Stimulated activated CD4-positive, alpha-beta T cell treated with anti-CD3 and anti-CD28 coated beads, Interleukin-12 subunit alpha, Interleukin-12 subunit beta, amount 100 ng/mL, for 48 hours (primary cell): ENCODE results near the gene ANK2.
"Not testable (repeated sequence)": the region's sequence is repeated elsewhere in the genome, so short reads cannot be mapped to it uniquely, and the experiment has no call there.

ENCODE experiments used
- DNase-seq, 3 donors: peaks; one replicate each; pipeline ENCODE4 v3.0.0-alpha.2; 2020; ENCODE audit warnings: low read depth in 2 of 3, low spot score in 1 of 3

Gene ANK2

DNA sequence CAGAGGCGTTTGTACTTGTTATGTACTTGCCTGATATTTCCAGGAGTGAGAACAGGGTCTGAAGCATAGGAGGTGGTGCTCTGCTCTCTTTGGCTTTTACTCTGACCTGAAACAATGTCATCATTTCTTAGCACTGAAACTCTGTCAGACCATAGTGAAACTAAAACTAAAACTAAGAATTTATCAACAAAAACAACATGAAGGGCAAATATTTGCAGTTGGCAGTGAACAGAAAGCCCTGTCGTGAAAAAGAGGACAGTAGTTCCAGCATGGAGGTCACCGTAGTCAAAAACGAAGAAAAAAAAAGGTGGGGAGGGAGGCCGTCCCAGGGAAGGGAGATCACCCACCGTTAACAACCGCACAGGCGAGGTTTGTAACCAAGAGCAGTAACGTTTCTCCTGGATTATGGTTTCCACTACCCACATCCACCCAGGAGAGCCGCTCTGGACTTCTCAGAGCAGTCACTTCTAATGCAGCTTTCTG, 97.5 kb downstream of the ANK2 start:
- no peak for DNase-seq

DNA sequence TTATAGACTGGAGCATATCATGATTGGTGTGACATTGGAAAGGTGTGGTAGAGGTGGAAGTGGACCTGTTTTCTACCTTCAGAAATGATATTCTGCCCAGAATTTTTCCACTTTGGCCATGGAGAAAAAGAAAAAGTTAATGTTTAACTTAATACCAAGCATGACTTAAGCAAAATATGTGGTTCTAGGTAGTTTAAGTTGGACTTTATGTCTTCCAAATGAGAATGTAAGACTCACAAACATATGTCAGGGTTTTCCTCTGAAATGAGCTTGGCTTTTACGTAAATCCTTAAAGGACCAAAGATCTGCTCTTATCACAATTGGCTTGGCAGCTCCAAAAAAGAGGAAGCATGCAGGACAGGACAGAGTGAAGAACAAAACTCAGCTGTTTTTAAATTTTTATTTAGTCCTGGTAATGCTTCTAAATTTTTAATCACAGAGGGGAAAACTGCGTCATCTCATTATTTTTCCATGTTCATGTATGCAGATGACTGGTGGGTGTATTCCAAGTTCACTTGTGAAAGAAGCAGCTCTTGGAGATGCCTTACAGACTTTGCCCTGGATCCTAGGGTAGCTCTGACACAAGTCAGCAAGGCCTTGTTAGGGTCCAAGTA, 98.2 kb downstream of the ANK2 start:
- no peak for DNase-seq

DNA sequence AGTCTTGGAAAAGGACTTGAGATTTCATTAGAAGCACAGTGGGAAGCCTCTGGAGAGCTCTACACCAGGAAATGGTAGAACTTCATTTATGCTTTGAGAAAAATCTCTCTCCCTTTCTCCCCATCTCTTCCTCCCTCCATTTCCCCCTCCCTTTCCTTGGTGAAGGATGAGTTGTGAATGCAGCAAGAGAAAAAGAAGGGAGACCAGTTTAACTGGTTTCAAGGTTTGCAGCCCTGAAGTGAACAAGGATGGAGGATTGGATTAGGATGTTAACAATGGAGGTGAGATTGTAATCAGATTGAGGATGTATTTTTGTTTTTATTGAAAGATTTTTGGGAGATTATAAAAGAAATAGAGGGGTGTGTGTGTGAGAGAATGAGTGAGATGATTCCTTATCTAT, 99.5 kb downstream of the ANK2 start:
- no peak for DNase-seq

DNA sequence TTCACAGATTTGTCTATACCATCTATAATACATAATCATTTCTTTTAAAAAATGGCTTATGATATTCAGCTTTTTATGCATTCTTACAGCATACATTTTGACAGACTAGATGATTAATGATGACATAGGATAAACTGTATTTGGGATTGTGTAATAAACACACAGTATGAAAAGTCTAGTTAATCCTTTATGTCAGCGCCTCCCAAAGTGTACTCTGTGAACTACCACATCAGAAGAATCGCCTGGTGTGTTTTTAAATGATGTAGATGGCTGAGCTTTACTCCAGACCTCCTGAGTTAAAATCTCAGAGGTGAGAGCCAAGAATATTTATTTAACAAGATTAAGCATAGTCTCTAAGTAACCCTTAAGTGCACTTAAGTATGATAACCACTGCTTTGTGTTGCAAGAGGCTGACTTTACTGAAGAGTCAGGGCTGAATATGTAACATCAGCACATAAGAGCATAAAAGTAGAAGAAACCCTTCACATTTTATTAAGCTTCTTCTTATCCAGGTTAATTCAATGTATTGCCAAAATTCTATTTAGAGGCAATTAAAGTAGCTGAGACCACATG, 104.2 kb downstream of the ANK2 start:
- no peak for DNase-seq

DNA sequence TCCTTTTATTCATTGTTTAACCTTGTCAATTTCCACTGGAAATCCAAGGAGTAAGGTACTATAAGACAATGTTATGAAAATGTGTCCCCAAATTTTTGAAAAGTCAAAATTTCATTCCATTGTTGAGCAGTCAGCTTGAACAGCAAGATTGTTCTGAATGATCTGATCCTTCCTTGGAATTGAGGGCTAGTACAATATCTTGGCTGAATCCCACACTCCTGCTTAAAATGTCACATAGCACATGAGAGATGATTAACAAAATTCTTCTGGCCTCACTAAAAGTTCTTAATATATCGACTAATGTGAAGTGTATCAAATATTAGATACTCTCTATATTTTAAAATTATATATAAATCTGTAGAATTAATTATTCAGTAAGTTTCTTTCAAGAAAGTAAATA, 104.8 kb downstream of the ANK2 start:
- DNase-seq, result no peak

DNA sequence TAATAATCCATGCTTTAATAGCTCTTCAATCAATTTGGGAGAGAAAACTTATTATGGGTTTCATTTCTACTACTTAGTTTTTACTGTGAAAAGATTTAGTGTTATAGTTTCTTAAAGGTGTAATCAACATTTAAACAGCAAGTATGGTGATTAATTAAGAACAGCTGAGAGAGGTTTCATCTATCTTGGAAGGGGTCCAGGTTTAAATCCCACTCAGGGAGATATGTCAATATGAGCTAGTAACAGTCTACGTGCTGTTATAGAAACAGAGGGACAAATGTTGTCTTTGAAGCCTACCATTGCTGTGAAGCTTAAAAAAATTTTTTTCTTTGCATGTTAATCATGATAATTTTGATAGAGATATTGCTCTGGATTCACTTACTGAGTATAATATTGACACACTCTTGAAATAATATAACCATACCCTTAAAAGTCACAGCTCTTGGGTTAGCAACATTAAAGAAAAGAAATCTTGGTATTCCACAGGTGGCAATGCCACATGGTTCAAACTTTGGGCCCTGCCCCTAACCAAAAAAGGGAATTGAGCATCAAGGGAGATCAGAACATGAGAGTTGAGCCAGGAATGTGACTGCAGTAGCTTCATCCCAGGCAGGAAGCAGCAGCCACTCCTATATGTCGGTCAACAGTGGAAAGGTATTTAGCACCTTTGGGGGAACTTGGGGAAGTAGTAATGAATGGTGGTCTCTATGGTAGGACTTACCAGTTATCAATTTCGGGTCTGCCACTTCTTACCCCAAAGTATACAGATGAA, 107.8 kb downstream of the ANK2 start:
- DNase-seq, result no peak

DNA sequence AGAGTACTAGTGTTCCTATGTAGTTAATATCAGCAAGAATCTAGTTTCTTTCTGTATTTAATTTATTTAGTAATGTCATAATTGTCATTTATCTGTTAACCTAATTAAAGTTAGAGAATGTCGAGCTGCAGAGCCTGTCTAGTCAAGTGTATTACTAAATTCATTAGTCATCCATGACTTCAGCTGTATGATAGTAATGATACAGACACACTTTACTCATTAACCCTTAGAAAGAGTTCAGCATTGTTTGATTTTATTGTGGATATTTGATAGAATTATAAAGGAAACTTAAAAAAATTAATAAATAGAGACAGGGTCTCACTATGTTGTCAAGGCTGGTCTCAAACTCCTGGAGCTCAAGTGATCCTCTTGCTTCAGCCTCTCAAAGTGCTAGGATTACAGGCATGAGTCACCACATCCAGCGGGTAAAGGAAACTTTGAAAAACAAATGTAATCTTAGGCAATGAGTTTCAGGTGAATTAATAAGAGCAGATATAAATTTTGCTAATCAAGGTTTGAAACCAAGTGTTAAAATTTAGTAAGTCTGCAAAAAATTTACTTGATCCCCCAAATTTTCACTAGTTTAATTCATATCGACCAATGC, 110.6 kb downstream of the ANK2 start:
- no peak for DNase-seq

DNA sequence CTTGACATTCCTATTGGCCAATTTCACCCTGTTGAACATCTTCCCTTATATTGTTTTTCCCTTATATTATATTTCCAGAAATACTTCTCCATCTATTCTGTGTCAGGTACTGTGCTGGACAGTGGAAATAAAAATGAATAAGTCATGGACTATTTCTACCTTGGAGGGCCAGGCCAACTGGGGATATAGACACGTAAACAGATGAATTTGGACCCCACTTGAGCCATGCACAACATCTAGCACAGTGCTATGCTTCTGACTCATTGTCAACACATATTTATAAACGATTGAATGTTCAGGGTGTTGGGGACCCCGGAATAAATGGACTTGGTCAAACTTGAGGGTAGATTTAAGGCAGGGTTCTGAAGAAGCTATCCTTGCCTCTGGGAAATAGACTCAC, 111.1 kb downstream of the ANK2 start:
- no peak for DNase-seq

DNA sequence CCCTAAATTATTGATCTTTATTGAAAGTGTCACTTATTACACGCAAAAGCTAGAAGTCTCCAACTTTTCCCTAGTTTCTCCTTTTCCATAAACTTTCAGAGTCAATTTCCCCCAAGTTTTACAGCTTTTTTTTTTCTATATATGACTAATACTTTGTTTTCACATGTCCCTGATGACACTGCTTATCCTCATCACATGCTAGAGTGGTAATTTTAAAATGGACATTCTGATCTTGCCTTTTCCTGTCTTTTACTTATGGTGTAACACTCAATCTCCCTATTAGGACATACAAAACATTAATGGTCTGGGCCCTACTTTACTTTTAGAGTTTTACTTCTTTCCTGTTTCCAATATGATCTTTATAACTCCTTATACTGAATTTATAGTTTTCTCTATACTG, 112.6 kb downstream of the ANK2 start:
- DNase-seq, result no peak

DNA sequence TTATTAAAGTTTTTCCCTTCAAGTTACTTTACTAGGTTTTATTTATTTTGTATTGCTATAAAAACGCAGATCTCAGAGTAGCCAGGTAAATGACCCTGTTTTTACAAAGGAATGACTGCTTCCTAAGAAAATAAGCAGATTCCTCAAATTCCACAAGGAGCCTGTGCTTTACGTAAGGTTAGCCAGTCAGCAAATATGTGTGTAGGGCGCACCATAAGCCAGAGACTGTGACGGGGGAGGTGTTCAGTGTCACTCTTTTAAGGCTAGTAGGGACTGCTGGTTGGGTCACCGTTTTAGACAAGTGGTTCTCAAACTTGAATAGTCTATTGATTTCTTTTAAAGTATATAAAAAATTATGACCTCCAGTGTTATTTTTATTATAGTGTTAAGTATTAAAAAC, 119.9 kb downstream of the ANK2 start:
- no peak for DNase-seq

DNA sequence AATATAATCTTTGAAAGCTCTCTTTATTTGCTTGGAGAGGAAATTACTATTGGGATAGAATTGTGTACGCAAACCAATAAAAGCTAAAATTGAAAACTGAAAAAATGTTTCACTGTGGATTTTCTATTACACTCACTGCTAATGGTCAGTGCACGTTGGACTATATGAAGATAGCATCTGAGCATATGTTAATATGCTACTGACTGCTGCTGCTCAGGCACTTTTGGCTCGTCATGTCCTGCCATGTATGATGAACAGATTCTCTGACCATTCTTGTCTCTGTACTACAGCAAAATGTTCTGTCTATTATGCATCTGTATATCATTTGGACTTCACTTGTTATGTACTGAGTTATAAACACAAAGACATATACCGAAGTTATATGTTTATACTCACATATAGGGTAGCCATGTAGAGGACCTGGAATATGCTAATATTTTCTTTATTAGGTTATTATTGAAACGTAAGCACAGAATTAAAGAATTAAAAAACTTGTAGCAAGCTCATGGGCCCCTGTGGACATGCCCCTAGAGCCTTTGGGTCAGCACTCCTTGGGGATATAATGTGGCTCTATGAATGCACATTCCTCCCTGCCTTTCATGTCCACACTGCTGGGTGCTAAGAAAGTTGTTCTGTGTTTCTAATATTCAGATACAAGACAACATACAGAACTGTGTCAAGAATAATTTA, 120.8 kb downstream of the ANK2 start:
- DNase-seq, result no peak

DNA sequence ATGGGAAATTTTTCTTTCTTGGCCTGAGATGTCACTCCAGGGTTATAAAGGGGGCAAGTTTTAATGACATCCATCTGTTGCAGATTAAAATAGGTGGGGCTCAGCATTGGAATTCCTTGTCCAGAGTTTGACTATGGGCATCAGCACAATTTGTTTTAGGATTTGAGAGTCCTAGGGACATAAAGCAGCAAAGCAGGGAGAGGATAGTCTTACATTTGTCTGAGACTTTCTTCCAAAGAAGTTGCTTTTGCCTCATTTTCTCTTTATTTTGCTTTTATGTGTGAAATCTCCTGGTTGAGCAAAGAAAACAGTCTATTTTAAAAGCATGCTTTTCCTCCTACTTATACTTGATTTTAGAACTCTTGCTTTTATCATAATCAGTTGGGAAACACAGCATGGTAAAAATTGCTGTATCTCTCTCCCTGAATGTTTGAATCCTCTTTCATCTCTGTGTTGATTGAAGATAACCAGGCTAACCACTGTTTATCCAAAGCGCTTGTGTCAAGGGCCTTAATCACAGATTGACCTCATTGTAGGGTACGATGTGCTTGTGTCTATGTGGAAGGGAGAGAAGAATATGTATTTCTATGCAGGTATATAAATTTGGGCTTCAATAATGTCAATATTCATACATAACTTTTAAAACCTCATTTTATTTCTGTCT, 121.5 kb downstream of the ANK2 start:
- DNase-seq, result no peak

DNA sequence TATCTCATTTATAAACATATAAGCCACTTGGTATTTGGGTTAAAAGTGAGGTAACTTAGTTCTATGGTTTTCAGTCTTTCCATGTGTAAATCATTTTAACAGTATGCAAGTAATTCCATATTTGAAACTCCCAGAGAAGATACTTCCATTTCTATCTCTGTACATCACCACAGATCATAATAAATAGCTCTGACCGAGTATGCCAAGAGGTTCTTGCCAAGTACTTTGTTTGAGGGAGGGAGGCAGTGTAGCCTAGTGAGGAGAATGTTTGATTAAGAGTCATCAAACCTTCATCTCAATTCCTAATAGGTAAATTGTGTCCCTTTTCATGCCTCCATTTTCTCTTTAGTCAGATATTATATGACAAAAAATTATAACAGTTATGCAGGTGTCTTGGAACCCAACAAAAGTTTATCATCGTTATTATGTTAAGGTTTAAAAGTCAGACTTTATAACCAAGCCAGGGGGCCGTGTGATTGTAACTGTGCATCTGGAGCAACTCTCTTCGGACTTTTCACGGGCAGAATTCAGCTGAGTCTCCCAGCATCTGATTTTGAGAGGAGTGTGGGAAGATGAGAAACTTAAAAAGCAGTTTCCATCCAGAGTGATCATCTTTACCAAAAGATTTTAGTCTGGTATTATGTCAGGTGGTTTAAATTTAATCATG, 123.8 kb downstream of the ANK2 start:
- no peak for DNase-seq

DNA sequence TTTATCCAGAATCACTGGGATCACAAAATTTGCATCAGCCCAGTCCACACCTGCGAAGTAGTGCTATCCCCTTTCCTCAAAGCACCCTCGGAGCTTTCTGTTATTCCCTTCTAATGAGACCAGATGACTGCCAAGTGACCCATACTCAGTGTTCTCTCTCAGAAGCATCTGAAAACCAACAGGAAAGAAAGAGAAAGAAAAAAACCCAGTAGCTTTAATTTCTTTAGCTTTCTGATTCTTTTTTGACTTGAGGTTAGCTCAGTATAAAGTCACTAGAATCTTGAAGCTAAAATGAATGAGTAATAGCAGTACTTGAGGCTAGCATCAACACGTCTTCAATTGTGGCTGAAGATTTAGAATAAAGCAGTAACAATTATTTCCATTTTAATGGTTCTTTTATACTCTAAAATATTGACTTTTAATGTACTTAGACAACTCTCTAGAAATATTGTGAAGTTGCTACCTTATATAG, 124.4 kb downstream of the ANK2 start:
- no peak for DNase-seq

DNA sequence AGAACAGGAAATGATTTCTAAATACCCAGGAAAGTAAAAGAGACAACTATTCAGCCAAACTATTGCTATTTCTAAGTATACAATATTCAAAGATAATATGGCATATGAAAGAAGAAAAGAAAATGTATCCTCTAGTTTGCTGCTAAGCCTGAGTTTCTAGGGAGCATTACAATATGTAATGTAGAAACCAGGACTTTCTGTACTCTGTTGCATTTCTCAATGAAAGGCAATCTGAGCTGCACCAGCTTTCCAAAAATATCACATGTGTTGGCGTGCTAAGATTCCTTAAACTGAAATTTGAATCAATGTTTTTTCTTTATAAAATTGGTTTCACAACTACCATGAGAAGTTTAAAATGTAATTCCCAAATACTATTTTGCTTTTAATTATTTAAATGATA, 129.6 kb downstream of the ANK2 start:
- DNase-seq, result no peak

DNA sequence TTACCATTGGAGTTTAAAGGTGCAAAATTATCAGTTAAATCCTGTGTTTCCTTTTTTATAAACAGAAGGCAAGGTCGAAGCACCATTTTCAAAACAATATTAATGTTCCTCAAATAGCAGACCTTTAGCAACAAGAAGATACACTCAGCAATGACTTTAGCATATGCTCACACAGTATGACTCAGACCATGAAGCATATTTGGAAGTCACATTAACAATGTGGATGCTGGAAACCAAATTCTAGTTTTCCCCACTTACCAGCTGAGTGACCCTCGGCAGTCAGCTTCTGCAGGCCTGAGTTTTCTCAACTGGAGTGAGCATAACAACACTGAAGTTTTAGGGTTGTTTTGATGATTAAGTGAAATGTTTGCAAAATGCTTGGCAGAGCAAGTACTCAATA, 130.5 kb downstream of the ANK2 start:
- DNase-seq, result no peak

DNA sequence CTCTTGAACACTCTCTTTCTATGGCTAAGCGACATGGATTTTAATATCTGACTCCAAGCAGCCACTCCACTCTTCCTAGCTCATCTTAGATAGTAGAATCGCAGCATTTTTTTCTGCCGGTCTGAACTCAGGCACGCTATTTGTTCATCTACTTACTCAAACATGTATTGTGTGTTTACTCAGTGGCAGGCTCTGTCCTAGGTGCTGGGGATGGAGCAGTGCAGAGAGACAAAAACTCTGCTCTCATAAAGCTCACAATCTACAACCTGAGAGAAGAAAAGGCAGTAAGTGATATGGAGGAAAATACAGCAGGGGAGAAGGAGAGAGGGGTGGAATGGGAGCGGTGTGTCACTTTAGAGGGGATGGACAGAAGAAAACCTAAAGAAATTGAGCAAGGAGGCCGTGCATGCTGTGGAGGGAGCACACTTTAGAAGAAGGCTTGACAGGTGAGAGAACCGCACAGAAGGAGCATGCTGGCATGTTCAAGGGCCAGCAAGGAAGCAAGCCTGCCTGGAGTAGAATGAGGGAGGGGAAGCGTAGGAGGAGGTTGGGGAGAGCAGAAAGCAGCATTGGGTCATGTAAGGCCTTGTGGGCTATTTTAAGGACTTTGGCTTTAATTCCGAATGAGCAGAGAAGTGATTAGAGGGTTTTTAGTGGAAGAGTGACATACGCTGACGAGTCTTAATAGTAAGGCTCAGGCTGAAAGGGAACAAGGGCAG, 132.0 kb downstream of the ANK2 start:
- no peak for DNase-seq

DNA sequence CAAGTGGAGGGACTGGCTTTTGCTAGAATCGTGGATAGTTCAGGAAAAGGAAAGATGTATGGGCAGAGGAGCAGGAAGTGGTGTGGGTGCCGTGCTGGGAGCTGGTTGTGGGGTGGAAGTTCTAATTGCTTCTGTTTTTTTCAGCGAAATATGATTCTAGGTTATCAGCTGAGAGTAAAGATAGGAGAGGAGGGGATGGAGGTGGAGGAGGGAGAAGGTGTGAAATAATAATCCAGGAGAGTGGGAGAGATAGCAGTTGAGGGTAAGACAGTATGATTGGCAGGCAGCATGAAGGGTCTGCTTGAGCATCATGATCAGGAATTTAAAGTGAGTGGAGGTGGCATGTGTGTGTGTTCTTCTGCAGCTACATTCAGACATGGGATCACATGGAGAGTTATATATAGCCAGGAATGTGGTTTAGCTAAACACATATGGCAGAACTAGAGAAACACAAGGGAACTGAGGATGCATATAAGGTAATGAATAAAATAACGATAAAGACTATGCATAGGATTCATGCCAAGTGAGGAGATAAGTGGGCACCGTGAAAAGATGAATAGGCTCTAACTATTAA, 133.7 kb downstream of the ANK2 start:
- no peak for DNase-seq

DNA sequence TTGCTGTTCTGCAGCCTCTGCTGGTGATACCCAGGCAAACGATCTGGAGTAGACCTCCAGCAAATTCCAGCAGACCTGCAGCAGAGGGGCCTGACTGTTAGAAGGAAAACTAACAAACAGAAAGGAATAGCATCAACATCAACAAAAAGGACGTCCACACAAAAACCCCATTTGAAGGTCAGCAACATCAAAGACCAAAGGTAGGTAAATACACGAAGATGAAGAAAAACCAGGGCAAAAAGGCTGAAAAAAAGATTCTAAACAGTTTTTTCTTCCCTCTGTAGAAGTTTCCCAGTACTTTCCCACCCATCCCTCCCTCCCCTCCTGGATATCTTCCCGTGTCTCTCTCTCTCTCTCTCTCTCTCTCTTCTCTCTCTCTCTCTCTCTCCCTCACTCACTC, 136.8 kb downstream of the ANK2 start:
- not testable (repeated sequence) for DNase-seq
